ENCODE measurements around the gene FBXW4. TPM values are rescaled to one million over a fixed set of nuclear protein-coding genes. Genes with fewer than 3 reads are reported as not detected.

FBXW4 gene
- total RNA-seq, 4 donors from 2014 or later, result 50.0 to 73.5 (median 54.3) TPM

GRCh38 chr10:101611096-101611905 is 83.7 kb downstream of the FBXW4 start:
- no peak for TF ChIP-seq CTCF (IDR thresholded peaks at IDR 0.05)
- DNase-seq (ENCODE audit: low spot score) (no peak), ATAC-seq (ENCODE audit: low FRiP score) (no peak)

GRCh38 chr10:101609481-101609880 is 85.5 kb downstream of the FBXW4 start:
- ATAC-seq (ENCODE audit: low FRiP score) (no peak), DNase-seq (ENCODE audit: low spot score) (no peak)
- no peak for TF ChIP-seq CTCF (IDR thresholded peaks at IDR 0.05)

GRCh38 chr10:101607124-101607523 is 87.8 kb downstream of the FBXW4 start:
- ATAC-seq (ENCODE audit: low FRiP score) (no peak), DNase-seq (ENCODE audit: low spot score) (no peak)
- TF ChIP-seq CTCF (IDR thresholded peaks at IDR 0.05), result no peak

- DNase-seq (ENCODE audit: low spot score) (peak; percentile 30), ATAC-seq (ENCODE audit: low FRiP score) (peak; percentile 67)
- no peak for TF ChIP-seq CTCF (IDR thresholded peaks at IDR 0.05)
Measured at GRCh38 chr10:101602761-101603398, 92.1 kb downstream of the FBXW4 start.

- no peak for DNase-seq (ENCODE audit: low spot score)
- no peak for ATAC-seq (ENCODE audit: low FRiP score)
- TF ChIP-seq CTCF (IDR thresholded peaks at IDR 0.05), result no peak
Measured at GRCh38 chr10:101601541-101601940, 93.4 kb downstream of the FBXW4 start.

- DNase-seq (ENCODE audit: low spot score) (no peak), ATAC-seq (ENCODE audit: low FRiP score) (no peak)
- TF ChIP-seq CTCF (IDR thresholded peaks at IDR 0.05), result no peak
Measured at GRCh38 chr10:101597091-101597900, 97.7 kb downstream of the FBXW4 start.

All from omental fat pad (tissue), 4 donors.